Neural progenitor cell (in vitro differentiated cells): ENCODE measurements around the gene TMEM120B. TPM values are rescaled to one million over a fixed set of nuclear protein-coding genes. Genes with fewer than 3 reads are reported as not detected.

Experiments
- DNase-seq: peaks from one replicate; pipeline ENCODE4 v3.0.0-alpha.2; 2016; ENCODE audit warnings: low spot score
- H2AFZ ChIP-seq: fragments of 200-600 bp; sonication (generic); replicated peaks from 2 replicates; pipeline ENCODE4 v1.6.1; 2016; ENCODE audit warnings: antibody characterized with exemption
- H3F3A ChIP-seq: fragments of 200-600 bp; sonication (generic); 2 replicates; pipeline ENCODE4 v1.6.1; 2016; ENCODE audit warnings: antibody characterized with exemption, low read depth
- H3K27ac ChIP-seq: fragments of 200-600 bp; sonication (generic); 2 replicates; pipeline ENCODE4 v1.5.1; 2016; ENCODE audit warnings: mild to moderate bottlenecking
- H3K27me3 ChIP-seq: fragments of 200-600 bp; sonication (generic); 2 replicates; pipeline ENCODE4 v1.6.1; 2016; ENCODE audit warnings: mild to moderate bottlenecking, moderate library complexity
- H3K36me3 ChIP-seq: fragments of 200-600 bp; sonication (generic); 2 replicates; pipeline ENCODE4 v1.5.1; 2016
- H3K4me1 ChIP-seq: fragments of 200-600 bp; sonication (generic); 2 replicates; pipeline ENCODE4 v1.6.1; 2016; ENCODE audit warnings: mixed run types
- H3K4me2 ChIP-seq: fragments of 200-600 bp; sonication (generic); 2 replicates; pipeline ENCODE4 v1.6.1; 2016
- H3K4me3 ChIP-seq: fragments of 200-600 bp; sonication (generic); 2 replicates; pipeline ENCODE4 v1.5.1; 2016
- H3K79me2 ChIP-seq: fragments of 200-600 bp; sonication (generic); 2 replicates; pipeline ENCODE4 v1.6.1; 2016; ENCODE audit warnings: low read depth
- H3K9ac ChIP-seq: fragments of 200-600 bp; sonication (generic); 2 replicates; pipeline ENCODE4 v1.6.1; 2016
- H3K9me3 ChIP-seq: fragments of 200-600 bp; sonication (generic); 2 replicates; pipeline ENCODE4 v1.5.1; 2016; ENCODE audit warnings: low read depth
- H4K20me1 ChIP-seq: fragments of 200-600 bp; sonication (generic); 2 replicates; pipeline ENCODE4 v1.6.1; 2016; ENCODE audit warnings: low read depth
- H3K27ac Mint-ChIP-seq: 3 replicates; pipeline ENCODE4 v1.8.0; 2021; ENCODE audit warnings: mixed read lengths
- H3K27me3 Mint-ChIP-seq: 2 replicates; pipeline ENCODE4 v1.8.0; 2022; ENCODE audit warnings: low read depth, mild to moderate bottlenecking, inconsistent platforms, moderate library complexity, mixed read lengths; ENCODE audit not compliant: insufficient read depth
- H3K36me3 Mint-ChIP-seq: 3 replicates; pipeline ENCODE4 v1.8.0; 2021; ENCODE audit warnings: mixed read lengths
- H3K4me1 Mint-ChIP-seq: 3 replicates; pipeline ENCODE4 v1.8.0; 2021; ENCODE audit warnings: mixed read lengths
- H3K4me3 Mint-ChIP-seq: 3 replicates; pipeline ENCODE4 v1.8.0; 2021; ENCODE audit warnings: mild to moderate bottlenecking, moderate library complexity, mixed read lengths
- H3K9me3 Mint-ChIP-seq: 3 replicates; pipeline ENCODE4 v1.8.0; 2020; ENCODE audit warnings: mixed read lengths
- EZH2 ChIP-seq: fragments of 200-600 bp; sonication (generic); IDR thresholded peaks from 2 replicates; pipeline ENCODE4 v1.6.1; 2017; ENCODE audit warnings: antibody characterized with exemption, mild to moderate bottlenecking, moderate library complexity
- EZH2phosphoT487 ChIP-seq: fragments of 200-600 bp; sonication (generic); IDR thresholded peaks from 2 replicates; pipeline ENCODE4 v1.6.1; 2017; ENCODE audit warnings: antibody characterized with exemption
- total RNA-seq: library from RNA; depleted of rRNA; stranded (reverse); fragments of >200 nt; gene quantifications from 2 replicates; pipeline ENCODE4 v1.2.3, GENCODE V29; 2015; ENCODE audit warnings: low replicate concordance
- TF ChIP-seq, protein P1 (sequence below): fragments of 200-600 bp; sonication (generic); IDR thresholded peaks from 2 replicates; pipeline ENCODE4 v1.5.1; 2017; ENCODE audit warnings: antibody characterized with exemption, mild to moderate bottlenecking

TMEM120B gene
- total RNA-seq, 1 donor from 2014 or later = 4.7 TPM

DNA sequence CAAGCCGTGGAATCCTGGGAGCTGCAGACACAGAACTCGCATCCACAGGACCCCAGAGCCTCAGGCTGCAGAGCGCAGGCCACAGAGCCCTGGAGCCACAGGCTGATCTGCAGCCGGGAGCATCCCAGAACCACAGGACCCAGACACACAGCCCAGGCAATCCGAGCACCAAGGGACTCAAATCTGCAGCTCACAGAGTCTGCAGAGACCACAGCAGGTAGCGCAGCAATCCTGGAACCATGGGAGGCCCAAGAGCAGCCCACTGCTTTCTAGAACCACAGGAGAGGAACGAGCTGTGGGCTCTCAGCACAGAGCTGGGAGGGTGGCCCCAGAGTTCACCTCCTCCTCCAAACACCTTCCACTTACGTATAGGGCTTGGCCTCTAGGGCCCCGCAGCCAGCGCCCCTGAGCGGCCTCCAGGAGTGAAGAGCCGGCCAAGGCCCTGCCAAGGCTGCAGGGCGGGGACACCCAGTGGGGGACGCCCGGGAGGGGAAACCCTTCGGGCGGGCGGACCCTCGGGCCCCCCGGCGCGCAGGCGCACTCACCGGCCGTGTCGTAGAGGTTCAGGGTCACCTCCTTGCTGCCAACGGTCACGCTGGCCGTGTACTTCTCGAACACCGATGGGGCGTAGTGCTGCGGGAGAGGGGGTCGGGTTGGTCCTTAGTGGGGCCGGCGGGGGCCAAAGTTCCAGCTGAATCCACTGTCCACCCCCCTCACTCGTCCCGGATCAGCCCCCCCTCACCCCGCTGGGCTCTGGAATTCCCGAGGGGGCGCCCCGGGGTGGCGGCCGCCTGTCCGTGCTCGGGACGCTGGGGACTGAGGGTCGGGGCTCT is 80.3 kb downstream of the TMEM120B start:
- Mint-ChIP-seq H3K36me3 (peaks cover 7% of the 10 kb centered on the region), H3K4me1 (peaks cover 36% of the 10 kb centered on the region), H3K9me3 (no peaks in the 10 kb centered on the region), H3K27ac (no peak overlapping the region), H3K4me3 (peak overlapping the region; percentile 81), H3K27me3 (peaks cover 10% of the 10 kb centered on the region)
- H3K9ac ChIP-seq = no peak overlapping the region
- H3K4me2 ChIP-seq = peak overlapping the region; percentile 96
- peaks cover 47% of the 10 kb centered on the region for H3F3A ChIP-seq
- H2AFZ ChIP-seq = no peak overlapping the region
- no peak overlapping the region for H3K27ac ChIP-seq
- peaks cover 37% of the 10 kb centered on the region for H4K20me1 ChIP-seq
- H3K27me3 ChIP-seq = peaks cover 16% of the 10 kb centered on the region
- H3K9me3 ChIP-seq = no peaks in the 10 kb centered on the region
- H3K79me2 ChIP-seq = peaks cover 21% of the 10 kb centered on the region
- H3K4me3 ChIP-seq = peak overlapping the region; percentile 56
- peaks cover 9% of the 10 kb centered on the region for H3K4me1 ChIP-seq
- no peaks in the 10 kb centered on the region for H3K36me3 ChIP-seq
- no peak for TF ChIP-seq EZH2
- TF ChIP-seq EZH2phosphoT487 = no peak
- TF ChIP-seq, protein P1, sequence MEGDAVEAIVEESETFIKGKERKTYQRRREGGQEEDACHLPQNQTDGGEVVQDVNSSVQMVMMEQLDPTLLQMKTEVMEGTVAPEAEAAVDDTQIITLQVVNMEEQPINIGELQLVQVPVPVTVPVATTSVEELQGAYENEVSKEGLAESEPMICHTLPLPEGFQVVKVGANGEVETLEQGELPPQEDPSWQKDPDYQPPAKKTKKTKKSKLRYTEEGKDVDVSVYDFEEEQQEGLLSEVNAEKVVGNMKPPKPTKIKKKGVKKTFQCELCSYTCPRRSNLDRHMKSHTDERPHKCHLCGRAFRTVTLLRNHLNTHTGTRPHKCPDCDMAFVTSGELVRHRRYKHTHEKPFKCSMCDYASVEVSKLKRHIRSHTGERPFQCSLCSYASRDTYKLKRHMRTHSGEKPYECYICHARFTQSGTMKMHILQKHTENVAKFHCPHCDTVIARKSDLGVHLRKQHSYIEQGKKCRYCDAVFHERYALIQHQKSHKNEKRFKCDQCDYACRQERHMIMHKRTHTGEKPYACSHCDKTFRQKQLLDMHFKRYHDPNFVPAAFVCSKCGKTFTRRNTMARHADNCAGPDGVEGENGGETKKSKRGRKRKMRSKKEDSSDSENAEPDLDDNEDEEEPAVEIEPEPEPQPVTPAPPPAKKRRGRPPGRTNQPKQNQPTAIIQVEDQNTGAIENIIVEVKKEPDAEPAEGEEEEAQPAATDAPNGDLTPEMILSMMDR = no peak
- no peak for DNase-seq

GRCh38 chr12:121793440-121793837 is 80.9 kb downstream of the TMEM120B start, which contains the start of gene RHOF:
Gene RHOF (minus strand): TSS chr12:121793688. CDS start chr12:121793633, 55 bp downstream.
- H3K36me3 ChIP-seq = no peaks in the 10 kb centered on the region
- TF ChIP-seq, protein P1 = no peak
- TF ChIP-seq EZH2 (no peak), EZH2phosphoT487 (no peak)
- peak within 1 kb of the TSS; percentile 96 for H3K4me2 ChIP-seq
- Mint-ChIP-seq H3K27me3 (peaks cover 10% of the 10 kb centered on the region), H3K9me3 (no peaks in the 10 kb centered on the region), H3K27ac (peak within 1 kb of the TSS; percentile 74), H3K4me1 (peaks cover 40% of the 10 kb centered on the region), H3K36me3 (peaks cover 8% of the 10 kb centered on the region), H3K4me3 (peak within 1 kb of the TSS; percentile 81)
- peaks cover 16% of the 10 kb centered on the region for H3K27me3 ChIP-seq
- H3K79me2 ChIP-seq = peaks cover 27% of the 10 kb centered on the region
- H3F3A ChIP-seq = peaks cover 54% of the 10 kb centered on the region
- H3K4me1 ChIP-seq = peaks cover 15% of the 10 kb centered on the region
- no peak within 1 kb of the TSS for H2AFZ ChIP-seq
- peak within 1 kb of the TSS; percentile 56 for H3K4me3 ChIP-seq
- no peaks in the 10 kb centered on the region for H3K9me3 ChIP-seq
- H3K27ac ChIP-seq = no peak within 1 kb of the TSS
- H3K9ac ChIP-seq = no peak within 1 kb of the TSS
- H4K20me1 ChIP-seq = peaks cover 44% of the 10 kb centered on the region
- peak; percentile 80 for DNase-seq

DNA sequence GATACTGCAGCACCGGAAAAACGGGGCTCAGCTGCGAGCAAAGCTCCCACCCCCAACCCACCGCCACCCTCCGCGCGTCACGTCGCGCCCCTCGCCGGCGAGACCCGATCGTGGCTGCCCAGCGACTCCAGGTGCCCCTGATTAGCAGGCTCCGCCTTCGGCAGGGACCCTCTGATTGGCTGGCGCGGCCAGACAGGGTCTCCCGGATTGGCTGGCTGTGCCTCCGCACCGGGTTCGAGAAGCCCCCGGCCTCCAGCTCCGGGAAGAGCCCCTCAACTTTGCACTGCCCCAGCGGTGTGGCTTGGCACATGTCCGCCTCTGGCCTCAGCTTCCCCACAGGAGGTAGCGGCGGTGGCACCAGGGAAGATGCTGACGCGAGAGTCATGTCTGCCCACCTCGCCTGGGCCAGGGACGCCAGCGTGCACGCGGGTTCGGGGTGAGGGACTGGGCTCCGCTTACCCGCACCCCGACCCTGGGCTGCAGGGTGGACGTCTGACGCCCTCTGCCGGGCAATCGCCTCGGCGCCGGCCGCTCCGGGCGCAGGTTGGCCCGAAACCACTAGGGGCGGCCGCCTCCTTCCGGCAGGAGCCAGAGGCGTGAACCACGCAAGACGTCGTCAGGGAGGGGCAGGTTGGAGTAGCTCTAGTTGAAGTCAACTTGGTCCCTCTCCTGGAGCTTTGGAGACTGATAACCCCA is 81.4 kb downstream of the TMEM120B start:
- H3K27ac ChIP-seq = no peak overlapping the region
- Mint-ChIP-seq H3K27ac (peak overlapping the region; percentile 74), H3K27me3 (peaks cover 13% of the 10 kb centered on the region), H3K36me3 (peaks cover 11% of the 10 kb centered on the region), H3K4me3 (peak overlapping the region; percentile 81), H3K9me3 (no peaks in the 10 kb centered on the region), H3K4me1 (peaks cover 46% of the 10 kb centered on the region)
- H2AFZ ChIP-seq = no peak overlapping the region
- TF ChIP-seq EZH2phosphoT487 = no peak
- TF ChIP-seq, protein P1 = peak; percentile 96
- TF ChIP-seq EZH2 = no peak
- H3K4me2 ChIP-seq = peak overlapping the region; percentile 96
- H3K36me3 ChIP-seq = no peaks in the 10 kb centered on the region
- H3K4me1 ChIP-seq = peaks cover 21% of the 10 kb centered on the region
- peaks cover 49% of the 10 kb centered on the region for H4K20me1 ChIP-seq
- peaks cover 59% of the 10 kb centered on the region for H3F3A ChIP-seq
- peak overlapping the region; percentile 56 for H3K4me3 ChIP-seq
- H3K9ac ChIP-seq = no peak overlapping the region
- H3K9me3 ChIP-seq = no peaks in the 10 kb centered on the region
- H3K27me3 ChIP-seq = peaks cover 16% of the 10 kb centered on the region
- peak; percentile 96 for DNase-seq
- peaks cover 32% of the 10 kb centered on the region for H3K79me2 ChIP-seq
